Neural cell (in vitro differentiated cells): ENCODE results near the gene SNX10. TPM values are rescaled to one million over a fixed set of nuclear protein-coding genes. Genes with fewer than 3 reads are reported as not detected.

Experiments
- H2AFZ ChIP-seq: fragments of 200-600, 300-800 bp; sonication (generic), shearing (Covaris generic); 2 replicates; pipeline ENCODE4 v1.6.0; 2014; ENCODE audit warnings: low read depth, mild to moderate bottlenecking, antibody characterized with exemption, low read length, moderate library complexity
- H3F3A ChIP-seq: fragments of 200-600 bp; shearing (Covaris generic); 2 replicates; pipeline ENCODE4 v1.6.1; 2016; ENCODE audit warnings: mild to moderate bottlenecking, moderate library complexity, mixed read lengths, antibody characterized with exemption, low read length; ENCODE audit not compliant: insufficient read depth, poor library complexity, severe bottlenecking
- H3K27ac ChIP-seq: fragments of 200-600, 300-800 bp; sonication (generic), shearing (Covaris generic); 2 replicates; pipeline ENCODE4 v1.5.1; 2014; ENCODE audit warnings: mild to moderate bottlenecking, low read length, moderate library complexity
- H3K27me3 ChIP-seq: fragments of 300-800, 200-600 bp; sonication (generic), shearing (Covaris generic); 2 replicates; pipeline ENCODE4 v1.6.0; 2014; ENCODE audit warnings: mild to moderate bottlenecking, low read depth, low read length, moderate library complexity; ENCODE audit not compliant: insufficient read depth
- H3K36me3 ChIP-seq: fragments of 300-800, 200-600 bp; sonication (generic), shearing (Covaris generic); 2 replicates; pipeline ENCODE4 v1.5.1; 2014; ENCODE audit warnings: mild to moderate bottlenecking, antibody characterized with exemption, low read length, moderate library complexity; ENCODE audit not compliant: insufficient read depth
- H3K4me2 ChIP-seq: fragments of 300-800, 200-600 bp; sonication (generic), shearing (Covaris generic); 2 replicates; pipeline ENCODE4 v1.6.0; 2014; ENCODE audit warnings: mild to moderate bottlenecking, low read length
- H3K4me3 ChIP-seq: fragments of 300-800, 200-600 bp; sonication (generic), shearing (Covaris generic); 2 replicates; pipeline ENCODE4 v1.5.1; 2014; ENCODE audit warnings: mild to moderate bottlenecking, low read length, moderate library complexity
- H3K79me2 ChIP-seq: fragments of 200-600 bp; shearing (Covaris generic); replicated peaks from 2 replicates; pipeline ENCODE4 v1.6.0; 2014; ENCODE audit warnings: mild to moderate bottlenecking, low read length, moderate library complexity; ENCODE audit not compliant: insufficient read depth
- H3K9ac ChIP-seq: fragments of 300-800, 200-600 bp; sonication (generic), shearing (Covaris generic); 2 replicates; pipeline ENCODE4 v1.6.1; 2016; ENCODE audit warnings: mild to moderate bottlenecking, low read length, mixed read lengths
- H3K9me2 ChIP-seq: fragments of 200-600 bp; shearing (Covaris generic); 2 replicates; pipeline ENCODE4 v1.6.1; 2016; ENCODE audit warnings: mild to moderate bottlenecking, low read length, mixed read lengths; ENCODE audit not compliant: insufficient read depth
- H3K9me3 ChIP-seq: fragments of 200-600, 300-800 bp; sonication (generic), shearing (Covaris generic); 2 replicates; pipeline ENCODE4 v1.6.1; 2016; ENCODE audit warnings: mild to moderate bottlenecking, mixed run types, low read length, moderate library complexity, mixed read lengths
- H4K20me1 ChIP-seq: fragments of 200-600 bp; shearing (Covaris generic); 2 replicates; pipeline ENCODE4 v1.6.1; 2016; ENCODE audit warnings: mild to moderate bottlenecking, mixed run types; ENCODE audit not compliant: insufficient read depth
- EP300 ChIP-seq: fragments of 450-650 bp; conservative IDR thresholded peaks from 2 replicates; pipeline ENCODE4 v1.6.1; 2014; ENCODE audit warnings: antibody characterized with exemption, mild to moderate bottlenecking, moderate library complexity; ENCODE audit not compliant: poor library complexity, severe bottlenecking
- EZH2 ChIP-seq: fragments of 200-600, 300-800 bp; shearing (Covaris generic), sonication (generic); IDR thresholded peaks from 2 replicates; pipeline ENCODE4 v1.6.1; 2014; ENCODE audit warnings: antibody characterized with exemption, low read length, borderline replicate concordance, mild to moderate bottlenecking; ENCODE audit not compliant: insufficient read depth, poor library complexity, severe bottlenecking
- MXI1 ChIP-seq: fragments of 450-650 bp; conservative IDR thresholded peaks from 2 replicates; pipeline ENCODE4 v1.6.1; 2014; ENCODE audit warnings: antibody characterized with exemption, mild to moderate bottlenecking; ENCODE audit not compliant: poor library complexity, severe bottlenecking
- POLR2AphosphoS5 ChIP-seq: IDR thresholded peaks from 2 replicates; pipeline ENCODE4 v1.6.1; 2012
- RAD21 ChIP-seq: fragments of 450-650 bp; conservative IDR thresholded peaks from 2 replicates; pipeline ENCODE4 v1.6.1; 2014; ENCODE audit warnings: antibody characterized with exemption, mild to moderate bottlenecking, moderate library complexity
- SMC3 ChIP-seq: fragments of 450-650 bp; conservative IDR thresholded peaks from 2 replicates; pipeline ENCODE4 v1.6.1; 2014; ENCODE audit warnings: antibody characterized with exemption, mild to moderate bottlenecking, moderate library complexity; ENCODE audit not compliant: poor library complexity
- TAF1 ChIP-seq: IDR thresholded peaks from 2 replicates; pipeline ENCODE4 v1.6.1; 2012; ENCODE audit warnings: low read depth
- polyA plus RNA-seq: library from polyadenylated mRNA; depleted of rRNA; stranded (reverse); fragments of >200 nt; gene quantifications from 2 replicates; pipeline ENCODE4 v1.2.3, GENCODE V29; 2014
- TF ChIP-seq, protein P1 (sequence below): IDR thresholded peaks from 2 replicates; pipeline ENCODE4 v1.6.1; 2012; ENCODE audit warnings: borderline replicate concordance
- TF ChIP-seq, protein P2 (sequence below): fragments of 450-650 bp; IDR thresholded peaks from 2 replicates; pipeline ENCODE4 v1.5.1; 2014; ENCODE audit warnings: antibody characterized with exemption, mild to moderate bottlenecking, moderate library complexity; ENCODE audit not compliant: poor library complexity, severe bottlenecking

The SNX10 gene
- polyA plus RNA-seq, 1 donor from 2014 or later, result 25.6 TPM

DNA sequence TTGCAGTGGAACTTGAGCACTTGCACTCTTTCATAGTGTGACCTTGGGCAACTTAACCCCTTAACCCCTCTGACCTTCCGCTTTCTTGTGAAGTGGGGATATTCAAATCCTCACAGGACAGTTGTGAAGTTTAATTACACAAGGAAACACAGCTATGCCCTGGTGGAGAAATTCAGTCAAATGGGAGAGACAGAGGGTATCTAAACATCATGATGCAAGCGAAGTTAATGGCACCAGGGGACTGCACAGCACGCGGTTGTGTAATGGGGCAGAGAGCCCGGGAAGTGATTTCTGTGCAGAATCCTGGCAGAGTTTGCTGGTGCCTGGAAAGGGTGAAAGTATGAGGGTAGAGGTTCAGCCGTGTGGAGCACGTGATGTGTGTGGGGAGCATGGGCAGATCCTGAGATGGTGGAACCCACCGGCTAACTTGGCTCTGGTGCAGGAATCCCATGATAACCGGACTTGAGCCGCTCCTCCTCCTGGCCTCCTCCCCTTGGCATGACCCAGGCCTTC, 51.7 kb downstream of the SNX10 start:
- no peak overlapping the region for H3K9ac ChIP-seq
- TF ChIP-seq, protein P1, sequence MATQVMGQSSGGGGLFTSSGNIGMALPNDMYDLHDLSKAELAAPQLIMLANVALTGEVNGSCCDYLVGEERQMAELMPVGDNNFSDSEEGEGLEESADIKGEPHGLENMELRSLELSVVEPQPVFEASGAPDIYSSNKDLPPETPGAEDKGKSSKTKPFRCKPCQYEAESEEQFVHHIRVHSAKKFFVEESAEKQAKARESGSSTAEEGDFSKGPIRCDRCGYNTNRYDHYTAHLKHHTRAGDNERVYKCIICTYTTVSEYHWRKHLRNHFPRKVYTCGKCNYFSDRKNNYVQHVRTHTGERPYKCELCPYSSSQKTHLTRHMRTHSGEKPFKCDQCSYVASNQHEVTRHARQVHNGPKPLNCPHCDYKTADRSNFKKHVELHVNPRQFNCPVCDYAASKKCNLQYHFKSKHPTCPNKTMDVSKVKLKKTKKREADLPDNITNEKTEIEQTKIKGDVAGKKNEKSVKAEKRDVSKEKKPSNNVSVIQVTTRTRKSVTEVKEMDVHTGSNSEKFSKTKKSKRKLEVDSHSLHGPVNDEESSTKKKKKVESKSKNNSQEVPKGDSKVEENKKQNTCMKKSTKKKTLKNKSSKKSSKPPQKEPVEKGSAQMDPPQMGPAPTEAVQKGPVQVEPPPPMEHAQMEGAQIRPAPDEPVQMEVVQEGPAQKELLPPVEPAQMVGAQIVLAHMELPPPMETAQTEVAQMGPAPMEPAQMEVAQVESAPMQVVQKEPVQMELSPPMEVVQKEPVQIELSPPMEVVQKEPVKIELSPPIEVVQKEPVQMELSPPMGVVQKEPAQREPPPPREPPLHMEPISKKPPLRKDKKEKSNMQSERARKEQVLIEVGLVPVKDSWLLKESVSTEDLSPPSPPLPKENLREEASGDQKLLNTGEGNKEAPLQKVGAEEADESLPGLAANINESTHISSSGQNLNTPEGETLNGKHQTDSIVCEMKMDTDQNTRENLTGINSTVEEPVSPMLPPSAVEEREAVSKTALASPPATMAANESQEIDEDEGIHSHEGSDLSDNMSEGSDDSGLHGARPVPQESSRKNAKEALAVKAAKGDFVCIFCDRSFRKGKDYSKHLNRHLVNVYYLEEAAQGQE, result no peak
- TF ChIP-seq EZH2 (no peak), EP300 (no peak), MXI1 (no peak), SMC3 (no peak), TAF1 (no peak), RAD21 (no peak), POLR2AphosphoS5 (no peak)
- TF ChIP-seq, protein P2, sequence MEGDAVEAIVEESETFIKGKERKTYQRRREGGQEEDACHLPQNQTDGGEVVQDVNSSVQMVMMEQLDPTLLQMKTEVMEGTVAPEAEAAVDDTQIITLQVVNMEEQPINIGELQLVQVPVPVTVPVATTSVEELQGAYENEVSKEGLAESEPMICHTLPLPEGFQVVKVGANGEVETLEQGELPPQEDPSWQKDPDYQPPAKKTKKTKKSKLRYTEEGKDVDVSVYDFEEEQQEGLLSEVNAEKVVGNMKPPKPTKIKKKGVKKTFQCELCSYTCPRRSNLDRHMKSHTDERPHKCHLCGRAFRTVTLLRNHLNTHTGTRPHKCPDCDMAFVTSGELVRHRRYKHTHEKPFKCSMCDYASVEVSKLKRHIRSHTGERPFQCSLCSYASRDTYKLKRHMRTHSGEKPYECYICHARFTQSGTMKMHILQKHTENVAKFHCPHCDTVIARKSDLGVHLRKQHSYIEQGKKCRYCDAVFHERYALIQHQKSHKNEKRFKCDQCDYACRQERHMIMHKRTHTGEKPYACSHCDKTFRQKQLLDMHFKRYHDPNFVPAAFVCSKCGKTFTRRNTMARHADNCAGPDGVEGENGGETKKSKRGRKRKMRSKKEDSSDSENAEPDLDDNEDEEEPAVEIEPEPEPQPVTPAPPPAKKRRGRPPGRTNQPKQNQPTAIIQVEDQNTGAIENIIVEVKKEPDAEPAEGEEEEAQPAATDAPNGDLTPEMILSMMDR, result no peak

DNA sequence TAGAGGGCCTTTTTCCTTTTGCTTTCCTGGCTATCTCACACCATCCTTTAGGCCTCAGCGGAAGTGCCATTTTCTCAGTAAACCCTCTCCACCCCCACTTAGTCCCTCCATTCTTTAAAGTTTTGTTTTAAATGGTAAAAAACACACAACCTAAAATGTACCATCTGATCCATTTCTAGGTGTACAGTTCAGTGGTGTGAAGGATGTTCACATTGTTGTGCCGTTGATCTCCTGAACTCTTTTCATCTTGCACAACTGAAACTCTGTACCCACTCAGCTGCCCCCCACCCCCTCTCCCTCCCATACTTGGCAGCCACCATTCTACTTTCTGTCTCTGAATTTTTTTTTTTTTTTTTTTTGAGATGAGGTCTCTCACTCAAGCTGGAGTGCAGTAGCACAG, 52.2 kb downstream of the SNX10 start:
- Histone ChIP-seq H3F3A (no peaks in the 10 kb centered on the region), H3K79me2 (no peaks in the 10 kb centered on the region), H3K4me2 (no peak overlapping the region), H3K9me3 (no peaks in the 10 kb centered on the region), H3K27ac (no peak overlapping the region), H3K9me2 (no peaks in the 10 kb centered on the region), H3K36me3 (no peaks in the 10 kb centered on the region), H3K27me3 (no peaks in the 10 kb centered on the region), H2AFZ (no peak overlapping the region), H3K4me3 (no peak overlapping the region), H3K9ac (no peak overlapping the region), H4K20me1 (no peaks in the 10 kb centered on the region)
- TF ChIP-seq TAF1, result no peak
- TF ChIP-seq, protein P2, result no peak
- no peak for TF ChIP-seq RAD21
- TF ChIP-seq EZH2, result no peak
- TF ChIP-seq POLR2AphosphoS5, result no peak
- TF ChIP-seq SMC3, result no peak
- TF ChIP-seq, protein P1, result no peak
- TF ChIP-seq EP300, result no peak
- TF ChIP-seq MXI1, result no peak

More for the DNA sequence above, 51.7 kb downstream of the SNX10 start:
- H3K9me3 ChIP-seq, result no peaks in the 10 kb centered on the region
- H2AFZ ChIP-seq, result no peak overlapping the region
- no peak overlapping the region for H3K4me2 ChIP-seq
- no peaks in the 10 kb centered on the region for H3K27me3 ChIP-seq
- H3K9me2 ChIP-seq, result no peaks in the 10 kb centered on the region
- no peaks in the 10 kb centered on the region for H3K79me2 ChIP-seq
- H4K20me1 ChIP-seq, result no peaks in the 10 kb centered on the region
- no peak overlapping the region for H3K4me3 ChIP-seq
- no peaks in the 10 kb centered on the region for H3F3A ChIP-seq
- H3K27ac ChIP-seq, result no peak overlapping the region
- no peaks in the 10 kb centered on the region for H3K36me3 ChIP-seq
